Measurements from ENCODE around the gene MGAT4B. TPM values are rescaled to one million over a fixed set of nuclear protein-coding genes. Genes with fewer than 3 reads are reported as not detected.

The MGAT4B gene
- 10 to 100 TPM; 27.8 to 56.8 (median 31.5) TPM for total RNA-seq
- polyA plus RNA-seq, result 100 to 1,000 TPM; 184 to 241 (median 232) TPM

- 0% methylated on average over 108 of the region's 108 CpGs for WGBS, 2 donors
- Histone ChIP-seq H3K36me3 (peaks cover 0 to under 1% (median under 1%) of the 10 kb centered on the region in 4 donors), H3K27me3 (no peaks in the 10 kb centered on the region), H3K27ac (peak within 1 kb of the TSS; percentile 95 to 99 (median 98)), H3K4me3 (peak within 1 kb of the TSS; percentile 84 to 98 (median 90)), H3K4me1 (peaks cover 0 to 53% (median 49%) of the 10 kb centered on the region in 4 donors), H3K9me3 (no peaks in the 10 kb centered on the region)
- DNase-seq, result peak; percentile 86
- intact Hi-C loops (cut with DNase I), result loop anchor here (2.0 to 5.0 kb wide), 4 partner anchors 14 to 184 kb away; partner anchors contain the start of genes HNRNPH1, MRNIP, SQSTM1 and TBC1D9B
- TF ChIP-seq EP300 (IDR thresholded peaks at IDR 0.05), result no peak
- peak; percentile 29 to 78 (median 53) for TF ChIP-seq POLR2AphosphoS5 (IDR thresholded peaks at IDR 0.05)
Measured at GRCh38 chr5:179806250-179807048, at the start of gene MGAT4B. Gene MGAT4B (minus strand): TSS chr5:179806866. CDS start chr5:179806583, 283 bp downstream.

DNA sequence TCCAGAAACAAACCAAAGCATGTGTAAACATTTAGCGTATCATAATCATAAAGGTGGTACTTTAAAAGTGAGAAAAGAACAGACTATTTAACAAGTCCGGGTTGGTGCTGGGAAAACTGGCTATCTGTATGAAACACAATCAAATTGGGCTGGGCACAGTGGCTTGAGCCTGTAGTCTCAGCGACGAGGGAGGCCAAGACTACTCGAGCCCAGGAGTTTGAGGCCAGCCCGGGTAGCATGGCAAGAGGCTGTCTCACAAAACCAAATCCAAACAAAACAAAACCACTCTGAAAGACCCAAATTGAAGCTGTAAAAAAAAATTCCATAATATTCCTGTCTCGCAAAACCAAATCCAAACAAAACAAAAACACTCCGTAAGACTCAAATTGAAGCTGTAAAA, 47.7 kb upstream of the MGAT4B start:
- no peak overlapping the region for H3K27ac ChIP-seq

GRCh38 chr5:179852993-179853547, 46.4 kb upstream of the MGAT4B start:
- no peak overlapping the region for H3K27ac ChIP-seq
- intact Hi-C loops (cut with DNase I), result no loop called here
- 83% methylated on average over 8 of the region's 8 CpGs for WGBS, 2 donors
- no peaks in the 10 kb centered on the region for H3K27me3 ChIP-seq
- TF ChIP-seq CTCF (IDR thresholded peaks at IDR 0.05) (no peak), EP300 (IDR thresholded peaks at IDR 0.05) (no peak), POLR2AphosphoS5 (IDR thresholded peaks at IDR 0.05) (no peak), POLR2A (IDR thresholded peaks at IDR 0.05) (no peak)
- DNase-seq, result no peak
- H3K9me3 ChIP-seq, result no peaks in the 10 kb centered on the region
- peaks cover 0 to 14% (median 11%) of the 10 kb centered on the region in 4 donors for H3K4me1 ChIP-seq
- H3K4me3 ChIP-seq, result no peak overlapping the region
- peaks cover 22 to 53% (median 39%) of the 10 kb centered on the region in 4 donors for H3K36me3 ChIP-seq

More for the DNA sequence above, 47.7 kb upstream of the MGAT4B start:
- H3K4me1 ChIP-seq, result peaks cover 0 to 14% (median 14%) of the 10 kb centered on the region in 4 donors
- H3K27me3 ChIP-seq, result no peaks in the 10 kb centered on the region
- H3K36me3 ChIP-seq, result peaks cover 14 to 40% (median 33%) of the 10 kb centered on the region in 4 donors
- H3K9me3 ChIP-seq, result no peaks in the 10 kb centered on the region
- whole genome bisulfite sequencing, 2 donors, result 83 to 92% methylated on average over 8 of the region's 8 CpGs
- no peak overlapping the region for H3K4me3 ChIP-seq
- DNase-seq, result no peak
- intact Hi-C loops (cut with DNase I), result no loop called here
- TF ChIP-seq POLR2A (IDR thresholded peaks at IDR 0.05) (no peak), EP300 (IDR thresholded peaks at IDR 0.05) (no peak), CTCF (IDR thresholded peaks at IDR 0.05) (no peak), POLR2AphosphoS5 (IDR thresholded peaks at IDR 0.05) (no peak)

- Histone ChIP-seq H3K4me3 (no peak overlapping the region), H3K27me3 (no peaks in the 10 kb centered on the region), H3K4me1 (peaks cover 0 to 3% (median 2%) of the 10 kb centered on the region in 4 donors), H3K27ac (no peak overlapping the region), H3K36me3 (peaks cover 40 to 85% (median 46%) of the 10 kb centered on the region in 4 donors), H3K9me3 (no peaks in the 10 kb centered on the region)
- intact Hi-C loops (cut with DNase I), result no loop called here
- WGBS, 2 donors, result 94 to 95% methylated on average over 9 of the region's 9 CpGs
- TF ChIP-seq CTCF (IDR thresholded peaks at IDR 0.05), result no peak
- DNase-seq, result peak; percentile 56
Measured at GRCh38 chr5:179841621-179842020, 35.0 kb upstream of the MGAT4B start.

- intact Hi-C loops (cut with DNase I), result no loop called here
Measured at GRCh38 chr5:179840766-179841165, 34.1 kb upstream of the MGAT4B start.

More at GRCh38 chr5:179840766-179841165, 34.1 kb upstream of the MGAT4B start:
- peak; percentile 64 for DNase-seq
- WGBS, 2 donors, result 92 to 94% methylated on average over 17 of the region's 17 CpGs
- Histone ChIP-seq H3K36me3 (peaks cover 47 to 85% (median 53%) of the 10 kb centered on the region in 4 donors), H3K27ac (no peak overlapping the region), H3K9me3 (no peaks in the 10 kb centered on the region), H3K4me1 (peaks cover 0 to 10% (median 8%) of the 10 kb centered on the region in 4 donors), H3K27me3 (no peaks in the 10 kb centered on the region), H3K4me3 (no peak overlapping the region)
- no peak for TF ChIP-seq EP300 (IDR thresholded peaks at IDR 0.05)
- TF ChIP-seq POLR2AphosphoS5 (IDR thresholded peaks at IDR 0.05), result no peak
- TF ChIP-seq CTCF (IDR thresholded peaks at IDR 0.05), result no peak
- no peak for TF ChIP-seq POLR2A (IDR thresholded peaks at IDR 0.05)

All from sigmoid colon (tissue), 7 donors.